ENCODE measurements around the gene ST7. TPM values are rescaled to one million over a fixed set of nuclear protein-coding genes. Genes with fewer than 3 reads are reported as not detected.

The ST7 gene
- total and polyA plus RNA-seq, 2 experiments from 2014 or later = 9.9 to 18.3 TPM

DNA sequence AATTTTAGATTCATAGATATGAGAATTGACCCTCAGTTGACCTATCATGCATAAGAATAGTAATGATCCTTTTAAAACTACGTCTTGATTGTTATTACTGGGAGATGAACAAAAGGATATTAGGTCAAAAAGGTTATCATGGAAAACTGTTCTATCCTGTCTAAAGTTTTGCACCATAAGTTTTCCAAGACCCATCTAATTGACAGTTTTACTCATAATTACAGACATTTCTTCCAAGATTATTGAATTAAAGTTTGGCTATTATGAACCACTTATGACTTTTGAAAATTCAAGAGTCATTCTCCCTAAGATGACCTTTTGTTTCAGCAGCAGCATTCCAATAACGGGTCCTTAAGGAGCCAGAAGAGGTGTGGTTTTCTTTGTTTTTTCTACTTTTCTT lies 225.3 kb downstream of the ST7 start:
- H3K27ac ChIP-seq (ENCODE audit: low read depth) = no peak overlapping the region
- Mint-ChIP-seq H3K4me1 (peaks cover 4% of the 10 kb centered on the region), H3K4me3 (no peak overlapping the region), H3K36me3 (ENCODE audit: low read depth) (no peaks in the 10 kb centered on the region), H3K27ac (no peak overlapping the region; the same call in 1 of the 2 replicates), H3K27me3 (ENCODE audit: insufficient read depth, low read depth, poor library complexity) (no peaks in the 10 kb centered on the region), H3K9me3 (no peaks in the 10 kb centered on the region)
- TF ChIP-seq EZH2 (IDR thresholded peaks at IDR 0.05; ENCODE audit: low read depth, unreplicated experiment) (no peak), CREB1 (CRISPR knock-in tag; IDR thresholded peaks at IDR 0.05; ENCODE audit: low read depth) (no peak), NANOG (IDR thresholded peaks at IDR 0.05; ENCODE audit: borderline replicate concordance) (no peak), STAT1 (IDR thresholded peaks at IDR 0.05; ENCODE audit: unreplicated experiment) (no peak), ETS1 (IDR thresholded peaks at IDR 0.05) (no peak), REST (IDR thresholded peaks at IDR 0.05; ENCODE audit: unreplicated experiment) (no peak), CTCF (conservative IDR thresholded peaks at IDR 0.05; ENCODE audit: low read depth in 2 of 2) (no peak), ZNF114 (CRISPR knock-in tag; IDR thresholded peaks at IDR 0.05) (no peak), ZNF462 (CRISPR knock-in tag; IDR thresholded peaks at IDR 0.05) (no peak), ZNF331 (CRISPR knock-in tag; IDR thresholded peaks at IDR 0.05; ENCODE audit: low read depth) (no peak), JUNB (IDR thresholded peaks at IDR 0.05; ENCODE audit: unreplicated experiment) (no peak), POLR2AphosphoS5 (IDR thresholded peaks at IDR 0.05; ENCODE audit: low read depth) (no peak), EZH2phosphoT487 (IDR thresholded peaks at IDR 0.05; ENCODE audit: unreplicated experiment) (no peak)
- H3K4me2 ChIP-seq = no peak overlapping the region
- DNase-seq (ENCODE audit: low spot score) (no peak), ATAC-seq (no peak)
- H3K4me1 ChIP-seq (ENCODE audit: insufficient read depth) = peaks cover 3% of the 10 kb centered on the region; the same call in 1 of the 2 replicates
- H3K4me3 ChIP-seq = no peak overlapping the region
- no peaks in the 10 kb centered on the region for H3F3A ChIP-seq (replicated peaks; ENCODE audit: low read depth)
- H3K36me3 ChIP-seq (ENCODE audit: insufficient read depth) = no peaks in the 10 kb centered on the region
- H4K20me1 ChIP-seq (replicated peaks; ENCODE audit: insufficient read depth) = no peaks in the 10 kb centered on the region
- no peak overlapping the region for H2AFZ ChIP-seq
- H3K9me2 ChIP-seq (ENCODE audit: insufficient read depth) = no peaks in the 10 kb centered on the region
- no peaks in the 10 kb centered on the region for H3K27me3 ChIP-seq (ENCODE audit: insufficient read depth)
- no peaks in the 10 kb centered on the region for H3K79me2 ChIP-seq (replicated peaks; ENCODE audit: insufficient read depth)
